ENCODE data around the gene NCAN. TPM values are rescaled to one million over a fixed set of nuclear protein-coding genes. Genes with fewer than 3 reads are reported as not detected.
A peak's percentile ranks its signal among the peaks of the same experiment; 100 is the strongest.

NCAN gene
- polyA plus RNA-seq, 2 of the 4 experiments (the other 2 are of a cell fraction) = 0.03 to 0.05 TPM

- no peak overlapping the region for H3K4me3 ChIP-seq
- WGBS (ENCODE audit: missing lambda C conversion rate) = 34% methylated on average over 6 of the region's 6 CpGs
- no peak for FAIRE-seq
- H3K9me3 ChIP-seq = no peaks in the 10 kb centered on the region
- DNase-seq (ENCODE audit: low read depth in 1 of 2, low spot score in 1 of 2) = no peak
- CTCF ChIA-PET = interaction anchor here (1.1 to 1.9 kb wide), 3 partner anchors 21 to 100 kb away, joined by 3 to 9 read pairs (median 5); partner anchors contain the start of gene NR2C2AP
- TF ChIP-seq KDM1A (IDR thresholded peaks at IDR 0.05; ENCODE audit: low read depth) (no peak), MAFK (IDR thresholded peaks at IDR 0.05; ENCODE audit: partially characterized antibody) (no peak)
- H3K4me1 ChIP-seq = 0 out of 3 replicates have a peak, but pooled peaks cover 6% of the 10 kb centered on the region
- H3K4me2 ChIP-seq = no peak overlapping the region
- no peak for ATAC-seq
- POLR2A ChIA-PET = no interaction called here
- H3K27ac ChIP-seq = no peak overlapping the region
These were observed 11.9 kb downstream of the NCAN start for GRCh38 chr19:19223636-19224035.

DNA sequence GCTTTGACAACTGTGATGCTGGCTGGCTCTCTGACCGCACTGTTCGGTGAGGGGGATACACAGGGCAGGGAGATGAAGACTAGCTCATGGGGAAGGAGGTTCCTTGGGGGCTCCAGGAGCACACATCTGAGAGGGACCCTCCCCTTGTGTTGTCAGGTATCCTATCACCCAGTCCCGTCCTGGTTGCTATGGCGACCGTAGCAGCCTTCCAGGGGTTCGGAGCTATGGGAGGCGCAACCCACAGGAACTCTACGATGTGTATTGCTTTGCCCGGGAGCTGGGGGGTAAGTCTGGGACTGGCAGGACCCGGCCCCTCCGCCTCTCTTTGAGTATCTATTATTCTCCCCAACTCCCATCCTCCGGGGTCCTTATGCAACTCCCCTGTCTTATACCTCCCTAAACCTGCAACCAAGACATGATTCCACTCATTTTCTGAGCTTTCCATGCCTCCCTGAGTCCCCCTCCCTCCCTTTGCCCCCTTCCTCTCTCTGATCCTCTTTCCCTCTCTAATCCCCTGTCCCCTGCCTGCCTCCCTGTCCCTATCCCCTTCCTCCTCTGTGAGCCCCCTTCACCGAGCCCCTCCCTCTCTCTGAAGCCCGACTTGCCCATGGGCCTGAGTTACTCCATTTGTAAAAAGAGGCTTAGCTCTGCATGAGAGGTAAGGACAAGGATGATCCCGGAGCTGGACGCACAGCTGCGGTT is 12.5 kb downstream of the NCAN start:
- no peak for TF ChIP-seq RCOR1 (IDR thresholded peaks at IDR 0.05; ENCODE audit: low read depth, low read length)
- TF ChIP-seq TFCP2L1 (CRISPR knock-in tag; IDR thresholded peaks at IDR 0.05) = no peak
- no peak for TF ChIP-seq CEBPB (IDR thresholded peaks at IDR 0.05)
- no peak for TF ChIP-seq GATA3 (IDR thresholded peaks at IDR 0.05; ENCODE audit: borderline replicate concordance)
- no peak for TF ChIP-seq POLR2AphosphoS2 (conservative IDR thresholded peaks at IDR 0.05; ENCODE audit: low read length)
- TF ChIP-seq MAX (IDR thresholded peaks at IDR 0.05) = no peak
- TF ChIP-seq KDM1A (IDR thresholded peaks at IDR 0.05; ENCODE audit: low read depth) = no peak
- TF ChIP-seq RNF2 (IDR thresholded peaks at IDR 0.05; ENCODE audit: borderline replicate concordance, low read depth) = no peak
- no peak for TF ChIP-seq ZC3H11A (IDR thresholded peaks at IDR 0.05)
- TF ChIP-seq, protein P1, sequence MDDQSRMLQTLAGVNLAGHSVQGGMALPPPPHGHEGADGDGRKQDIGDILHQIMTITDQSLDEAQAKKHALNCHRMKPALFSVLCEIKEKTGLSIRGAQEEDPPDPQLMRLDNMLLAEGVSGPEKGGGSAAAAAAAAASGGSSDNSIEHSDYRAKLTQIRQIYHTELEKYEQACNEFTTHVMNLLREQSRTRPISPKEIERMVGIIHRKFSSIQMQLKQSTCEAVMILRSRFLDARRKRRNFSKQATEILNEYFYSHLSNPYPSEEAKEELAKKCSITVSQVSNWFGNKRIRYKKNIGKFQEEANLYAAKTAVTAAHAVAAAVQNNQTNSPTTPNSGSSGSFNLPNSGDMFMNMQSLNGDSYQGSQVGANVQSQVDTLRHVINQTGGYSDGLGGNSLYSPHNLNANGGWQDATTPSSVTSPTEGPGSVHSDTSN (IDR thresholded peaks at IDR 0.05) = no peak
- no peak for TF ChIP-seq RARB (CRISPR knock-in tag; IDR thresholded peaks at IDR 0.05)
- TF ChIP-seq NFE2L2 (conservative IDR thresholded peaks at IDR 0.05; ENCODE audit: low read length) = no peak
- no peak for TF ChIP-seq FOSL2 (IDR thresholded peaks at IDR 0.05)
- TF ChIP-seq FOSL2 (CRISPR knock-in tag; IDR thresholded peaks at IDR 0.05) = no peak
- no peak for TF ChIP-seq ZSCAN20 (CRISPR knock-in tag; IDR thresholded peaks at IDR 0.05)
- TF ChIP-seq EHF (CRISPR knock-in tag; IDR thresholded peaks at IDR 0.05) = no peak
- no peak for TF ChIP-seq HOXB5 (CRISPR knock-in tag; IDR thresholded peaks at IDR 0.05)
- WGBS (ENCODE audit: missing lambda C conversion rate) = 86% methylated on average over 12 of the region's 17 CpGs
- POLR2A ChIA-PET = interaction anchor here (1.3 kb wide), 1 partner anchor 21 kb away, joined by 4 read pairs; the partner anchor contains the start of gene NR2C2AP
- Histone ChIP-seq H3K27ac (peak overlapping the region in 1 of 2 experiments; percentile 78; a peak in 3 of 6 replicates), H3K4me1 (0 out of 3 replicates have a peak, but pooled peaks cover 6% of the 10 kb centered on the region), H3K9me3 (no peaks in the 10 kb centered on the region), H3K4me3 (peak overlapping the region; percentile 45; the same call in 2 of the 3 replicates), H3K4me2 (peak overlapping the region; percentile 93)
- FAIRE-seq (no peak), DNase-seq (ENCODE audit: low read depth in 1 of 2, low spot score in 1 of 2) (no peak), ATAC-seq (no peak; a peak in 2 of 6 replicates)
- CTCF ChIA-PET = interaction anchor here (1.0 to 2.2 kb wide), 10 partner anchors 9 to 151 kb away, joined by 3 to 13 read pairs (median 4); partner anchors contain the start of genes NCAN and NR2C2AP

DNA sequence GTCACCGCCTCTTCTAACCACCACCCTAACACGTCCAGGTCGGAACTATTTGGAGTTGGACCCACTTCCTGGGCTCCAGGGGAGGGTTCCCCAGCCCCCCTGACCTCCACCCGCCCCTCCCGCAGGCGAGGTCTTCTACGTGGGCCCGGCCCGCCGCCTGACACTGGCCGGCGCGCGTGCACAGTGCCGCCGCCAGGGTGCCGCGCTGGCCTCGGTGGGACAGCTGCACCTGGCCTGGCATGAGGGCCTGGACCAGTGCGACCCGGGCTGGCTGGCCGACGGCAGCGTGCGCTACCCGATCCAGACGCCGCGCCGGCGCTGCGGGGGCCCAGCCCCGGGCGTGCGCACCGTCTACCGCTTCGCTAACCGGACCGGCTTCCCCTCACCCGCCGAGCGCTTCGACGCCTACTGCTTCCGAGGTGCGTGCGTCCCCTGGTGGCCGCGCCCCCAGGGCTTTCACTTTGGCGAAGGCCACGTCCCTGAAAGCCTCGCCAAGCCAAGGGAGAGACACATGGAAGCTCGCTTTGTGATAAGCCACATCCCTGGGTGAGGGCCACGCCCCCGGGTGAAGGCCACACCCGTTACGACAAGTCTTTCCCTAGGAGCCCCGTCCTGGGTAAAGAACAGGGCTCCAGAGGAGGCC is 13.2 kb downstream of the NCAN start:
- POLR2A ChIA-PET = interaction anchor here (1.3 kb wide), 1 partner anchor 22 kb away, joined by 4 read pairs; the partner anchor contains the start of gene NR2C2AP
- H3K27ac ChIP-seq = peak overlapping the region; percentile 55 to 78
- H3K4me2 ChIP-seq = peak overlapping the region; percentile 93
- H3K9me3 ChIP-seq = no peaks in the 10 kb centered on the region
- ATAC-seq (peak; percentile 93), DNase-seq (ENCODE audit: low read depth in 1 of 2, low spot score in 1 of 2) (peak; percentile 84 to 92), FAIRE-seq (no peak)
- TF ChIP-seq RAD21 (conservative IDR thresholded peaks at IDR 0.05 in 1 of 2, IDR thresholded peaks at IDR 0.05 in 1 of 2) (peak; percentile 45 to 48), EHMT2 (IDR thresholded peaks at IDR 0.05; ENCODE audit: low read depth) (no peak), CTCF (IDR thresholded peaks at IDR 0.05) (peak; percentile 67), E2F6 (IDR thresholded peaks at IDR 0.05; ENCODE audit: borderline replicate concordance, low read depth) (peak; percentile 85), MAX (IDR thresholded peaks at IDR 0.05) (peak; percentile 84), BHLHE40 (IDR thresholded peaks at IDR 0.05; ENCODE audit: low read depth, low read length) (no peak), SMC3 (IDR thresholded peaks at IDR 0.05) (peak; percentile 51)
- H3K4me3 ChIP-seq = peak overlapping the region; percentile 45
- WGBS (ENCODE audit: missing lambda C conversion rate) = 0% methylated on average over 21 of the region's 59 CpGs
- CTCF ChIA-PET = interaction anchor here (0.6 to 2.2 kb wide), 17 partner anchors 9 to 151 kb away, joined by 3 to 13 read pairs (median 4); partner anchors contain the start of genes NCAN and NR2C2AP
- 0 out of 3 replicates have a peak, but pooled peaks cover 6% of the 10 kb centered on the region for H3K4me1 ChIP-seq
